GM18507 (cell line): ENCODE measurements around the gene SRSF9.
"Not testable (repeated sequence)": the region's sequence is repeated elsewhere in the genome, so short reads cannot be mapped to it uniquely, and the experiment has no call there.

ENCODE experiments used
- DNase-seq: peaks from one replicate; pipeline ENCODE4 v3.0.0; 2011; ENCODE audit warnings: low read depth; ENCODE audit not compliant: insufficient read length; ENCODE audit errors: extremely low spot score
- FAIRE-seq: peaks from 2 replicates; lab custom pipeline; 2011; peaks lifted over from hg19 to GRCh38; lab: Jason Lieb, UNC

The SRSF9 gene, protein sequence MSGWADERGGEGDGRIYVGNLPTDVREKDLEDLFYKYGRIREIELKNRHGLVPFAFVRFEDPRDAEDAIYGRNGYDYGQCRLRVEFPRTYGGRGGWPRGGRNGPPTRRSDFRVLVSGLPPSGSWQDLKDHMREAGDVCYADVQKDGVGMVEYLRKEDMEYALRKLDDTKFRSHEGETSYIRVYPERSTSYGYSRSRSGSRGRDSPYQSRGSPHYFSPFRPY

DNA sequence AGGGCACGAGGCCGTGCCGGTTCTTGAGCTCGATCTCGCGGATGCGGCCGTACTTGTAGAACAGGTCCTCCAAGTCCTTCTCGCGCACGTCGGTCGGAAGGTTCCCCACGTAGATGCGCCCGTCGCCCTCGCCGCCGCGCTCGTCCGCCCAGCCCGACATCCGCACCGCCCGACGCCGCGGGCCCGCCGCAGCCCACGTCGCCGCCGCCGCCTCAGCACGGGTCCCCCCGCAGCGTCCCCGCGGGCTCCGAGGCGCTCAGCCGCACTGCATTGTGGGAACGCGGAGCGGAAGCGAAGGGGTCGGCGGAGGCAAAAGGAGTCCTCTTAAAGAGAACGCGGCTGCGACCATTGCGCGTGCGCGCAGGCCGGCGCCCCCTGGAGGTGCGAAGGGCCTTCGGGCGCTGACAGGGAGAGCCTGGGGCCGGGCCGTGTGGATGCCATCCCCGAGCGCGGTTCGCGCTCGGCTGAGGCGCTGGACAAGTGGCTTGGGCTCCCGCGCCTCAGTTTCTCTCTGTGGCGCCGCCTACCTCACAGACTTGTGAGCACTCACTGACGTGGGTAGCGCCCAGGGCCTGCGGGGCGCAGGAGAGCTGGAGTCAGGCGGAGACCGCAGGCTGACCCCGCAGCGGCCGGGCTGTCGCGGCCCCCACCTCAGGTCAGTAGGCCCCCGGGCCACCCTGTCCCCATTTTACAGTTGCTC, at the start of gene SRSF9:
Gene SRSF9 (minus strand): TSS at position 299 of the 700 bp plus-strand sequence. CDS start 139 bp downstream, at position 160.
- peak; percentile 87 for FAIRE-seq
- DNase-seq: peak; percentile 100

DNA sequence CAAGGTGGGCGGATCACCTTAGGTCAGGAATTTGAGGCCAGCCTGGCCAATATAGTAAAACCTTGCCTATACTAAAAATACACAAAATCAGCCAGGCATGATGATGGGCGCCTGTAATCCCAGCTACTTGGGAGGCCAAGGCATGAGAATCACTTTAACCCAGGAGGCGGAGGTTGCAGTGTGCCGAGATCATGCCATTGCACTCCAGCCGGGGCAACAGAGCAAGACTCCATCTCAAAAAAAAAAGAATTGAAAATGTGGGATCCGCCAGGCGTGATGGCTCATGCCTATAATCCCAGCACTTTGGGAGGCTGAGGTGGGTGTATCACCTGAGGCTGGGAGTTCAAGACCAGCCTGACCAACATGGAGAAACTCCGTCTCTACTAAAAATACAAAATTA, 49.8 kb upstream of the SRSF9 start:
- FAIRE-seq, DNase-seq: not testable (repeated sequence)

DNA sequence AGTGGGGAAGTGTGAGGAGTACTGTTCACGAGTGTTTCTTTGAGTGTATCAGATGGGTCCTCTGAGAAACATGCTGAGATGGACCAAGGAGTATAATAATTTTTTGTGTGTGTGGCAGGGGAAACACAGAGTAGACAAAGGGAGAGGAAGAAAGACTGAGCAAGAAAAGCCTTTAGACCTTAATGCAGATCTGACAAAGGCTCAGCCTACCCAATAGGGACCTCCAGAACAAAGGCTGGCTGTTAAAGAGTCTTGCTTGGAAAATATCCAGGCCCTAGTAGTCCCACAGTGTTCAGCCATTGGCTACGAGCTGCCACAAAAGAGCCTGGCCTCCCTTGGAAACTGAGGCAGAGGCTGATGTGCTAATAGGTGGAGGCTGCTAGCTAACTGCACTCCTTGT, 45.9 kb upstream of the SRSF9 start:
- no peak for FAIRE-seq
- no peak for DNase-seq

DNA sequence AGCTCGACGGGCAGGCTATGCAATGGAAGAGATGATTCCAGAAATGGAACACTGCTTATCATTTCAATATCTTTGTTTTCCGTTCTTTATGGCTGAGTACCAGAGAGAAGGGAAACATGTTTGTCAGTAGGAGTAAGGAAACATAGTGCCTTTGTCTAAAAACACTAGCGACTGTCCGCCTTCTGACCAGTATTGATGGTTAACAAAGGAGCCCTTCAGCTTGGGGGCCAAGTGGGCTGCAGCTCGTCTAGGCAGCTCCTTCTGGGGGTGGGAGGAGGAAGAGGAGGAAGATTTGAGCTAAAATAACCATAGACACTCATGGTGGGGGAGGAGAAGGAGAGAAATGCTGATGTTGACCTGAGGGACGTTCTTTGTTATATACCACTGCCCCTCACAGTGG, 44.5 kb upstream of the SRSF9 start:
- DNase-seq: no peak
- FAIRE-seq: no peak

DNA sequence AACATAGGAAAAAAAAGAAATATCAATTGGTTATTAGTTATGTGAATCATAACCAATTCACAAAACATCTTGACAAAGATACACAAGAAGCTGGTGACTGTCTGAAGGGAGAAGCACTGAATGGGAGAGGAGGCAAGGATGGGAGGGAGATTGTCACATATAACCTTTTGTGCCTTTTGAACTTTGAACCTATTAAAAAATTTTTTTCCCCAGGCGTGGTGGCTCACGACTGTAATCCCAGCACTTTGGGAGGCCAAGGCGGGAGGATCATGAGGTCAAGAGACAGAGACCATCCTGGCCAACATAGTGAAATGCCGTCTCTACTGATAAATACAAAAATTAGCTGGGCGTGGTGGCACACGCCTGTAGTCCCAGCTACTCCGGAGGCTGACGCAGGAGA, 39.0 kb upstream of the SRSF9 start:
- FAIRE-seq (no peak), DNase-seq (no peak)

DNA sequence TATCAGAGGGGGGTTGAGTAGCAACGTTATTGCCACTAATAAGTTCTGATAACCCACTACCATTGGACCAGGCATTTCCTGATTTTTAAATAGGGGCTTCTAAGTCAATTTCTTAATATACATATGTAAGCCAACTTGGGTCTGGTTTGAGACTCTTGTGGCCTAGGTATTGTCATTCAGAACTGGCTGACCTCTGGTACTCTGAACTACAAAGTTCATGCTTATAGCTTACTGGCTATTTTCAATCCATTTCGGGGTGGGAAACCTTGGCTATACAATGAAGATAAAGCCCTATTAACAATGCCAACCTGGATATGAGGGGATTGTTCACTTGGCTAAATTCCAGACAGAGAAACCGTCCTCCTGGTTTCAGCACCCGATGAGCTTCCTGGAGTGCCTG, 35.0 kb upstream of the SRSF9 start:
- DNase-seq (no peak), FAIRE-seq (no peak)

DNA sequence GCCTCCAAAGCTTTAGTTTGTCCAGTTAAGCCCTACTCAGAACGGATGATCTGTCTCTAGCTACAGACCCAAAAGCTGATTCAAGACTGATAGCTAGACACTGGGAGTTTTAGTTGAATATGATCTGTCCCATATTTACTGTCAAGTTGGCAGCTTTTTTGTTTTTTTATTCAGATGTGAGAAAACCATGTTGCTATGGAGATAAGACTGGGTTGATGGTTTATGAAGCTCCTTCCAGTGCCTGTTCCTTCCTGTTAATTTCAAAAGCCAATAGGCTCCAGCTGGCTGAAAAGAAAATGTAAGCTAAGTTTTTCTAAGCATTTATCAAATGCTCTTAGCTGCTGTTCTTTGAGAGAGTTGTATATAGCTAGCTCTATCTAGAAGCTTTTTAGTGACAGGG, 31.0 kb upstream of the SRSF9 start:
- FAIRE-seq: no peak

DNA sequence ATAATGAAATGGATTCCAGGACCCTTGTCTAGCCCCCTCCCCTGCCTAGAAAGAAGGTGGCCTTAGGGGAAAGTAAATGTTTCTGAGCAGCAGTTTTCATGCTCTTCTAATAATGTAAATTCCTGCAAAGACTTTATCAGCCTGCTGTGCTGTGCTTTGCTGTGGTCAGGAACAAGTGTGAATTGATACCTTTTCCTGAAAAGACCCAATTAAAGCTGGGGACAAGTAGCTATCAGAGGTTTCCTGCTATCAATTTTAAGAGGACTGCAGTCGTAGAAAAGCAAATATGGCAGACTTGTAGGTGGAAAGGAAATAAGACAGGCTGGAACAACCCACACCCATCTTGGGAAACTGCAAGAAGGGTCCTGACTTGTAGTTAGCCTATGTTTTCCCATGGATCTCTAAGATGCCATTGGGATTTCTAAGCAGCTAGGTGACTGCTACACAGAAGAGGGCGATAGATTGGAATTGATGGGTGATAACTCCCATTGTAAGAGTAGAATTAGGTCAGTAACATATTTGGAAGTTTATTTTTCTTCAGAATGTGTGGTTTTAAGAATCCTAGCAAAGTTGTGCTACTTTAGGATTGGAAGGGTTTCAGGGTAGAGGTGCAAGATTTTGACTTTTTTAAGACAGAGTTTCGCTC, 29.4 kb upstream of the SRSF9 start:
- FAIRE-seq (no peak), DNase-seq (no peak)

More for the DNA sequence above, 31.0 kb upstream of the SRSF9 start:
- no peak for DNase-seq

DNA sequence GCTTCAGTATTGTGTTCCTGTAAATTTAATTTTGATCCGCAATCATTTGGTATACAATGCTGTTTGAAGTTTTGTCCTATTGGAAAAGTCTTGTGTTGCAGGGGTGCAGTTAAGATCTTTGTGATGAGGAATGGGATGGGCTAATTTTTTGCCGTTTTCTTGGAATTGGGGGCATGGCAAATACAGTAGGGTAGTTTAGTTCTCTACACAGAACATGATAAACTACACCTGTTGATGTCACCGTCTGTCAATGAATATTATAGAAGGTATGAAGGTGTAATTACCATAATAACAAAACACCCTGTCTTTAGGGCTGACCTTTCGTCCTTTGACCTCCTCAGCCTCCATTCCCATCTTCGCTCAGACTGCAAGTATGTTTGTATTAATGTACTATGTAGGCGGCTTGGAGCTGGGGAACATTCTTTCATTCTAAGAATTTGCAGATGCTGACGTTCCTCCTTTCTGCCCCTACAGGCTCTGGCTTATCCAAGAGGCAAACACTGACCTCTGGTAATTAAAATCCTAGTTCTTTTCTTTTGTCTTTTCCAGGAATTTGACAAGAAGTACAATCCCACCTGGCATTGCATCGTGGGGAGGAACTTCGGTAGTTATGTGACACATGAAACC, 28.1 kb upstream of the SRSF9 start:
- FAIRE-seq: no peak
- no peak for DNase-seq

DNA sequence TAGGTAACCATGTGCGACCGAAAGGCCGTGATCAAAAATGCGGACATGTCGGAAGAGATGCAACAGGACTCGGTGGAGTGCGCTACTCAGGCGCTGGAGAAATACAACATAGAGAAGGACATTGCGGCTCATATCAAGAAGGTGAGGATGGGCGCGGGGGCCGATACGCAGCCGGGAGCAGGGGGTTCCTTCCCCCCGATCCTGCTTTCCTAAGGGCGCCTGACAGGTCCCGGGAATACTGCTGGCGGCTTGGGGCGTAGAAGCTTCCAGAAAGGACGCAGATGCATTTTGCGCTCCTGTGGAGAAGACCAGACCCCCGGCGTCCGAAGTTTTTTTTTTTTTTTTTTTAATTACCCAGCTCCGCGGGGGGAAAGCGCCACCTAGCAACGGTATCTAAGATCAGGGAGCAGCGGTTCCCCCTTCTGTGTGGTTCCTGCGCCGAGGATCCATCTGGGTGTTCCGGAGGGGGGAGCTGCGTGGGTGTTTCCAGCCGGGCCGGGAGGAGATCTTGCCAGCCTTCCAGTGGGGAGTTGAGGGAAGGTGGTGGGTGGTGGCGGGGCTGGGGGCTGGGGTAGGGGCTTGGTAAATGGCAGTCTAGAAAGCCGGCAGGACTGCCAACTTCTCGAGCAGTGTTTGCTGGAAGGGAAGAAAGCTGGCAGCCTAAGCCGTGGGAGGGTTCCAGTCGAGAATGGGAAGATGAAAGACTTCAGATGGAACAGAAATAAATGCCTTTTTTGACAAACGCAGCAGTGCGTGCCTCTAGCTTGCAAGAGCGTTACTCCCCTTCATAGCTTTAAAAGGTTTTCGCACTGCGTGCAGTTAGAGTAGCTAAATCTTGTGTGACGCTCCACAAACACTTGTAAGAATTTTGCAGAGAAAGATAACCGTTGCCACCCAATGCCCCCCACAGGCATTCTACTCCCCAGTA, 27.1 kb upstream of the SRSF9 start:
- peak; percentile 36 for DNase-seq

DNA sequence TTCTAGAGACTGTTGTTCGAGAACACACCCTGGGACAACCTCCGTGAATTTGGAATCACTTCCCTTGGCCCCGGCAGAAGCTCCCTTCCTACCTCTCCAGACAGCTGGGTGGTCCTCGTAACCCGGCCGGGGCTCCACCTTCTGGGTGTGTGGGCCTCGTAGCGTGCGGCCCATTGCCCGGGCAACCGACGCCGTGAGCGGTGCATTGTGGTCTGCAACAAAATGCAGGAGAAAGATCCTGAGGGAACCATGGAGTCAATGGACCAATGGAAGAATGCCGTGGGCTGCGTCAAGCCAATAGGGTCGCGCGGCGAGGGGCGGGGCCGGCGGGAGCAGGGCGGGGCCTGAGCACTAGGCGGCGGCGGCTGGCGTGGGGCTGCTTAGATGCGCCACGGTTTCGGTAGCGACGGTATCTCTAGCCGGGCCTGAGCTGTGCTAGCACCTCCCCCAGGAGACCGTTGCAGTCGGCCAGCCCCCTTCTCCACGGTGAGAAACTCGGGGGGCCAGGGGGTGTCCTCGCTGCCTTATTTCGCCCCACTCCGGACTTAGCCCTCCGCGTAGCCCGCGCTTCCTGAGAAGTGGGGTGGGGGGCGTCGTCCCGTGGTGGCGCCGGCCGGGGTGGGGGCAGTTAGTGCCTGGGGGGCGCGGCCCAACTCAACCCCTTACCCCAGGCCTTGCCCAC, 26.3 kb upstream of the SRSF9 start, which contains the start of gene DYNLL1:
Gene DYNLL1 (plus strand): TSS at position 383 of the 682 bp plus-strand sequence. CDS start 309 bp downstream, outside the sequence.
- FAIRE-seq (peak; percentile 95), DNase-seq (peak; percentile 95)

More for the DNA sequence above, 27.1 kb upstream of the SRSF9 start:
- FAIRE-seq: no peak

DNA sequence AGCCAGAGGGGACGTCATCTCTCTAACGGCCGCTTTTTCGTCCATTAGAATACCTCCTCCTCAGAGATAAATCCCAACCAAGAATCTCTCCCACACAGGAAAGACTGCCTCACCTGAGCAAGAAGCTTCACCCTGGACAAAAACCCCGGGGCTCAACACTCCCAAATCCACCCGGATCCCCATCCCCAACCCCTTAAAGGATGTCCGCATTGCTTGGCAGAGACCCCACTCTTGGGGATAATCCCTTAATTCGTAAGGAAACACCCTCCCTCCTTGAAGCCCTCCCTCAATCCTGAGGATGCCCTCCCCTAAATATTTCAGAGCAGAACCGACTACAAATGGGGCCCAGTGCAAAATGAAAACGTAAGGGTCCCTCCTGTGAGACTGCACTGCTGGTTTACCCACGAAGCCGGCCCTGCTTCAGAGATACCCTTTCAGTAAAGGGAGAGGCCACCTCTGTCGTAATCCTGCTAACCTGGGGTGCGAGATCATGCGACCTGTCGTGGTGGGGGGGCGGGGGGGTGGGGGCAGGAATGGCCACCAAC, 25.7 kb upstream of the SRSF9 start:
- no peak for DNase-seq
- no peak for FAIRE-seq

DNA sequence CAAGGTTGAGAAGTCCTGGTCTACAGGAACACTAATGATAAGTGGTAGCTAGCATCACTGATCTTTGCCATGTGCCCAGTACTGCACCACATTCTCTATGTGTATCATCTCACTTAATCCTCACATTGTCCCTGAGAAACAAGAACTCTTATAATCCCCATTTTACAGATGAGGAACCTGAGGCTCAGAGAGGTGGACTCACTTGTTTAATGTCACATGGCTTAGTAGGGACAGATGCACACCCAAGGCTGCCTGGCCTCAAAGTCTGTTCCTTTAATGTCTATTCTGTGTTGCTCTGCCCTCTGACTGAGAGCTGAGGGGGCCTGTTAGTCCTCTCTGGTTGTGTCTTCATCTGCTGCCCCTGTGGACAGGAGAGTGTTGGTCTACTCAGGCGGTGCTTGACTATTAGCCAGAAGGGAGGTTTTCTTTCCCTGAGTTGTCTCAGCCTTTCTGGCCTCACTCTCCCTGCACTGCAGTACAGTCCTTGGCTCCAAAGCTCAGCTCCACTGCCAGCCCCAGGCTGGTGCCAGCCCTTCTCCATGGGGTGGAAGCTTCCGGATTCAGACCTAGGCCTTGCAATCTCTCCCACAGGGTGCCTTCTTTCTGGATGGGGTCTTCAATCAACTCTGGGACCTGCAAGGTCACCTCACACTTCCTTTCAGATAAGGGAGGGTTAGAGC, 21.4 kb upstream of the SRSF9 start:
- FAIRE-seq (no peak), DNase-seq (no peak)

DNA sequence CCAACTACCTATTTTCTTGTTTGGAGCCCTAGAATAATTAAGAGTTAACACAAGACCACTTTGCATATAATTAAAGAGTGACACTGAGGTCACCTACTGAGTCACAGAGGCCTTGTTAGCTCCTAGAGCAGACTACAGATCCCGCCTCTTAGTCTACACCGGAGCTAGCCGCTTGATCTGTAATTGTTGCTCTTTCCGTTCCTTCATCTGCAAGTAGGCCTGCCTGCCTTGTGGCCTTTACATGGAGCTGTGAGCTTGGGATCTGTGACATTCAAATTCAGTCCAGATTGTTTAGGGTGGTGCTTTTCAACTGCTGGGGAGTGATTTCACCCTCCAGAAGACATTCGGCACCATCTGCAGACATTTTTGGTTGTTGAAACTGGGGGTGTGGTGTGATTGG, 20.8 kb upstream of the SRSF9 start:
- DNase-seq (no peak), FAIRE-seq (no peak)

DNA sequence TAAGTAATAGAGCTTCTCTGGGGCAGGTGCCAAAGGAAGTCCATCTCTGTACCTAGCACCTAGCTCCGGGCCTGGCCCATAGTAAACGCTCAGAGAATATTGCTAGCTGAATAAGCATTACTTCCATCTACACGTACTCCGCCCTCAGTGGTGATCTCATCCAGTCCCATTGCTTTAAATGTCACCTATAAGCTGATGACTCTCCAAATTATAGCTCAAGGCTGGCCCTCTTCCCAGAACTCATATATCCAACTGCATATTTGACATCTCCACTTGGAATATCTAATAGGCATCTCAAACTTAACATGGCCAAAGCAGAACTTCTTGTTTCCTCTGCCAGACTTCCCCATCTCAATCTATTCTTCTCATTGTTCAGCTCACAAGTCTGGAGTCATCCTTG, 19.5 kb upstream of the SRSF9 start:
- no peak for DNase-seq
- FAIRE-seq: no peak

DNA sequence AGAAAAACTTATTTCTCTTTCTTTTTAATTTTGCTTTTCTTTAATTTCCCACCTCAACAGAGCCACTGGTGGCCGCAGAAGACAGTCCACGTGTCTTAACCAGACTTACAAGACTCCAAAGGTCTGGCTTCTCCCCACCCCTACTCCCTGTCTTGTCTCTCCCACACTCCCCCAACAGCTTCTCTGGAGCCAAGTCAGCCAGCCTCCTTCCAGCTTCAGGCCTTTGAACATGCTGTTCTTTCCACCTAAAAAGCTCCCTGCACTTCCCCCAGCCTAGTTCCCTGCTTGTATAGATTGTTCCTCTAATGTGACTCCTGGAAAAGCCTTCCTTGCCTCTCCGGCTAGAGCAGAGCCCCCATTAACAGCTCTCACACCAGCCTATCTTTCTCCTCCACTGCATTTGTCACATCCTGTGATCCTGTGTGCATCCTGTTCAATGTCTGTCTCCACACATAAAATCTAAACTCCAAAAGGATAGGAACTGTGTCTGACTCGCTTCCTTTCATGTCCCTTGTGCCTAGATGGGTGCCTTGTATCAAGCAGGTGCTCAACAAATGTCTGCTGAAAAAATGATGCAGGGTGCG, 18.6 kb upstream of the SRSF9 start:
- FAIRE-seq: no peak
- DNase-seq: no peak

DNA sequence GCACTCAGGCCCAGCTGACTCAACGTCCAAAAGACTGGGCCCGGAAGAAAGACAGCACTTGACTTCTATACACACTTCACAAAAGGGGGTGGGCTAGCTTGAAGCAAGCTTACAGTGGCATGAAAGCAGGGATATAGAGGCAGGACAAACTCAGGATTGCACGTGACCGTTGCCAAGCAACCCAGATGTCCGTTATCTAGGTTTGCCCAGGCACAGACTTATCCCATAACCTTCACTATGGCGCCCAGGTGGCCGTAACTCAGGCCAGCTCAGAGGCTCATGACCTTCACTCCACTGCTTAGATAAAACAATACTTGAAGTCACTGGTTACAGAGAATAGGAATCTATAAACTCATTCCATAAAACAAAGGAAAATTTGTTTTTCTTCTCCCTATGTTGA, 18.0 kb upstream of the SRSF9 start:
- FAIRE-seq, DNase-seq: not testable (repeated sequence)
